Activated T-cell treated with anti-CD3 and anti-CD28 coated beads, Interleukin-2, amount 50 U/mL, for 1 hour (primary cell): ENCODE data around the gene USF2.

ENCODE experiments used
- DNase-seq: peaks from one replicate; pipeline ENCODE4 v3.0.0-alpha.2; 2020

USF2 gene

GRCh38 chr19:35327642-35328041 is 58.9 kb downstream of the USF2 start:
- no peak for DNase-seq

DNA sequence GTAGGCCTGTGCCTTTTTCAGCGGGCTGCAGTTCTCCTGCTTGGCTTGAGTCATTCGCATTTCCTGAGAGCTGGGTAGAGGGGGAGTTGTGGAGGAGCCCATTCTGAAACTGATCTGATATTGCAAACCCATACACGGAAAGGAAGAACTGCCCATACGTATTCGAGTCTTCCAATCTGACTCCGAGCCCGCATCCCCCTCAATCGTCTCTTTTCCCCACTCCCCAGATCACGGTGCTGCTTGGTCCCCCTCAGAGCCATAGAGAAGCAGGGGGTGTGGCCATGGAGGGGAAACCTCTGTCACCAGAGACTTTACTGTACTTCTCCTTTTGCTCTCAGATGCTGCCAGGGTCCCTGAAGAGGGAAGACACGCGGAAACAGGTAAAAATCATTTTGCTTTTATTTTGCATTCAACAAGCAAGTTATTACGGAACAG is 60.1 kb downstream of the USF2 start, which contains the start of gene CD22:
Gene CD22 (plus strand): TSS at position 337 of the 435 bp plus-strand sequence. CDS start 2,854 bp downstream, outside the sequence.
- DNase-seq: no peak

- DNase-seq: no peak
Measured at GRCh38 chr19:35329323-35329722, 60.6 kb downstream of the USF2 start.
